IPS DF 4.7 (cell line): ENCODE results near the gene CEP131.

Experiments
- DNase-seq: peaks from one replicate; pipeline ENCODE4 v3.0.0-alpha.2; 2013; ENCODE audit warnings: low spot score; ENCODE audit errors: extremely low read depth

The CEP131 gene

DNA sequence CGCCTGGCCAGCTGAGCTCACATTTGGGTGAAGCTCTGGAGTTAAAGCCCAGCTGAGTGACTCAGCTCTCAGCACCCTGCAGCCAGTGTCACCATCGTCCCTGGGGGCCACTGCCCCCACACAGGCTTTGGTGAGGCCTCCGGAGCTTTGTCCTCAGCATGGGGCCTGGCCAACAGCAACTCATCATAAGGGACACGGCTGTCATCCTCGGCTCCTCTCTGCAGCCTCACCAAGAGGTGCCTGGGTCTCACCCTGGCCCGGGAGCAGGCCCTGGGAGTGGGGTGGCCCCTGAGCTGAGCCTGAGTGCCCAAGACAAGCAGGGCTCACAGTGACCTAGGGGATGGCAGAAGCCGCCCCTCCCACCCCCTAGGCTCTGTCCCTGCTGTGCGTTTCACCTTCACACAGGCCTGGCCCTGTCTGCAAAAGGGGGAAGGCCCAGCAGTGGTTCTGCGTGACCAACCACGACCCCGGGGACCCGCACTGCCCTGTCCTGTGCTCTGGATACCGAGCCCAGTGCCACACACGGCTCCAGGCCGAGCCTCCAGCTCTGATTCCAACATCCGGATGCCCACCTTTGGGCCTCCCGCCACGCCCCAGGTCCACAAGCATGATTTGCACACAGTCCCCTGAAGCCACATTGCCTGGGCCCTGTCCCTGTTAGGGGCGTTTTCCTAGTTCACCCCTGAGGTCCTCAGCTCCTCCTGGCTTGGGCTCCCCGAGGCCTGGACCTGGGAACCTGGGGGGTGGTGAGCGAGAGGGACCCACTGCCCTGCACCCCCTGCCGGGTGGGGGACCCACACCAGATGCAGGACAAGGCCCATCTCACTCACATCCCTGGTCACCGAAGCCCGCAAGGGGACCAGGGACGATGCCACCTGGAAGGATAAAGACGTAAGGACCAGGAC, 34.9 kb downstream of the CEP131 start:
- no peak for DNase-seq

DNA sequence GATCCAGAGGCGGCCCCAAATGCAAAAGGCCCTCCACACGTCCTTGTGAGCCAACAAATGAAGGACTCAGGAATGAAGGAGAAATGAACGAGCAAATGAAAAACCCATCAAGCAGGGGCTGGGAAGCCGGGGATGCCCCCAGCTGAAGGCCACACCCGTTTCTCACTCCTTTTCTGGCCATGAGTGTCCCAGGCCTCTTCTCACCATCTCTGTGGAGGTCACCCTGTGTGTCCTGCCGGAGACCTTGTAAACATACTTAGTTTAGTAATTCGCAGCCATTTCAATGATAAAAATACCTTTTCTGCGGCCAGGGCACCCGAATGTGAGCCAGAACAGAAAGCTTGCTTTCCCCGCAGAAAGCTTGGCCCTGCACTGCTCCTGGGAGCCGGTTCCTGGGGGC, 35.6 kb downstream of the CEP131 start:
- DNase-seq = no peak

DNA sequence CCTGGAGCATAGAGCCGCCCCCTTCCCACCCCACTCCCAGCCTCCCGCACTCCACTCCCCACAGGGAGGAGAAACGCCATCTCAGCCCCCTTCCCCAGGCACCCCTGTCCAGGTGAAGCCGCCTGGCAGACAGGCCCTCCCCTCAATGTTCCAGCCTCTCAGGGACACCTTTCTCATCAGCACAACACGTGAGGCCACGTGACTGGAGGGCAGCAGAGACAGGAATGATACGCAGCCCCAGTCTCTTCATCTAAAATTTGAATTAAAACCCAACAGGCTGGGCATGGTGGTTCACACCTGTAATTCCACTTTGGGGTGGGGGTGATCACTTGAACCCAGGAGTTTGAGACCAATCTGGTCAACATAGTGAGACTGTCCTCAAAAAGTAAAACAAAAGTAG, 36.6 kb downstream of the CEP131 start:
- no peak for DNase-seq

DNA sequence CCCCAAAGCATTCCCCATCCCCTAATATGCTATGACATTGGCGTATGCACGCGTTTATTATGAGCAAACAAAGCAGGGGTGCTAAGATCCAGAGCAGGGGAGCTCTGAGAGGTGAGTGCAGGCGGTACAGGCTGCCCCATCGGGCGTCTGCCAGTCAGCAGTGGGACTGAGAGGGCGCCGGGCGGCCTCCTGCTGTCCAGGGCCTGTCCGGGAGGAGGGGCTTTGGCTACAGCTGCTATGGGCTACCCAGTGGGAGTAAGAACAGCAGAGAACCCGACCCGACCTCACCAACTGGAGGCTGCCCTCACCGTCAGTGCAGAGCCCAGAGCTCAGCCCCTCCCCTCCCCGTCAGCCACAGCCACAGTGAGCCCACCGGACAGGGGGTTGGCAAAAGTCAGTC, 38.2 kb downstream of the CEP131 start:
- no peak for DNase-seq

DNA sequence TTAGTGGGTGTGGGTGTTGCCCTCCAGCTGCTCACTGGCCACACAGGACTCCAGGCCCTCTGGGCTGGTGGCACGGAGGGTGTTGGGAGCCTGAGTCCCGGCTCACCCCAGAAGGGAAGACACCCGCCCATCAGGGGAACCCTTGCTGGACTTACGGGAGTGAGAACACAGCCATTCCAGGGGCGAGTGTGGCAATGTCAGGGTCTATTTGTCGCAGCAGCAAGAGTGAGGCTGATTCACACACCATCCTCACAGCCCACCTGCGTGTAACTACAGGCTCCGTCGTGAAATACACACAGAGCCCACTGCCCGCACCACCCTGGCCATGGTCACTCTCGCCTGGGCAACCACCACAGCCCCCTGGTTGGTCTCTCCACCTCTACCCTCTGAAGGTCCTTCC, 39.0 kb downstream of the CEP131 start:
- DNase-seq = no peak

DNA sequence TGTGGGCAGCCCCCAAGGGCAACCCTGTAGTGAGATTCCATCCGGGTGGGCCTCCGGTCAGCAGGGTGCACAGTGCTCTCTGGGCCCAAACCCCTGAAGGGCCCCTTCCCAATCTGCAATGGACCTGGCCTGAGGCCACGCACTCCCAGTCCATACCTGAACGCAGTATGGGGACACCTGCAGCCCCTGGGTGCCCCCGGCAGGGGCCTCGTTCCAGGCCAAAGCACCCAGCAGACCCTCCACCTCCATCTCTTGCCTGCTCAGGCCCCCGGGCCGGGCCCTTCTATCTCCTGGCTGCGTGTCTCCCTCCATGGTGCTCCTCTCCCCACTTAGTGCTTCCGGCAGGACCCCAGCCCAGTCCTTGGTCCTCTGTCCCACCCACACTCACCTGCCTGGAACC, 39.4 kb downstream of the CEP131 start:
- no peak for DNase-seq

DNA sequence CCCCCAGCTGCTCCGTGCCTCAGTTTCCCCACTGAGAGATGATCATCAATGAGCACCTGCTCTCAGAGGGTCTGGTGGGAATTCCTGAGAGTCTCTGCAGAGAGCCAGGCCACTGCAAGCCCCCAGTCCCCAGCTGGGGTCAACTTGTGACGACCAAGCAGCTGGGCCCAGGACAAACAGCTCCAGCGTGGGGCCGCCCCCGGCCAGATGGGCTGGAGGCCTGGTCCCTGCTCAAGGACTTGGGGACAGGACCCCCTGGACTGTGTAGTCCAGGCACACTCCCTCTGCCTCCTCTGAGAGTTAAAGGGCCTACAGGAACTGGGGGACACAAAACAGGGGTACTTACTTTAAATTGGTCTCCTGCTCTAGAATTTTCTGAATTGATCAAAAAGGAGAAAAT, 40.2 kb downstream of the CEP131 start:
- no peak for DNase-seq

DNA sequence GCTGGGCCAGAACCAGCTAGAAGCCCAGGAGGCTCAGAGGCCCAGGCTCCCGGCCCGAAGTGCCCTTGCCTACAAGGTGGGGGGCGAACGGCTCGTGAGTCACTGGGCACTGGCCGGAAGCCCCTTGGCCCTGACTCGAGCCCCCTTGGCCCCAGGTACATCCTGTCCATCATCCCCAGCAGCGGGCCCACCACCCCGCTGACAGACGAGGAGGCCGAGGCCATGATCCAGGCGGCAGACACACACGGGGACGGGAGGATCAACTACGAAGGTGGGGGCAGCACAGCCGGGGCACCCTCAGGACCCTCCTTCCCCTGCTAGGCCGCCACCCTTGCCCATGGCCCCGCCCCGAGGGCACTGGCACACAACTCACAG, 41.0 kb downstream of the CEP131 start:
- DNase-seq = no peak

DNA sequence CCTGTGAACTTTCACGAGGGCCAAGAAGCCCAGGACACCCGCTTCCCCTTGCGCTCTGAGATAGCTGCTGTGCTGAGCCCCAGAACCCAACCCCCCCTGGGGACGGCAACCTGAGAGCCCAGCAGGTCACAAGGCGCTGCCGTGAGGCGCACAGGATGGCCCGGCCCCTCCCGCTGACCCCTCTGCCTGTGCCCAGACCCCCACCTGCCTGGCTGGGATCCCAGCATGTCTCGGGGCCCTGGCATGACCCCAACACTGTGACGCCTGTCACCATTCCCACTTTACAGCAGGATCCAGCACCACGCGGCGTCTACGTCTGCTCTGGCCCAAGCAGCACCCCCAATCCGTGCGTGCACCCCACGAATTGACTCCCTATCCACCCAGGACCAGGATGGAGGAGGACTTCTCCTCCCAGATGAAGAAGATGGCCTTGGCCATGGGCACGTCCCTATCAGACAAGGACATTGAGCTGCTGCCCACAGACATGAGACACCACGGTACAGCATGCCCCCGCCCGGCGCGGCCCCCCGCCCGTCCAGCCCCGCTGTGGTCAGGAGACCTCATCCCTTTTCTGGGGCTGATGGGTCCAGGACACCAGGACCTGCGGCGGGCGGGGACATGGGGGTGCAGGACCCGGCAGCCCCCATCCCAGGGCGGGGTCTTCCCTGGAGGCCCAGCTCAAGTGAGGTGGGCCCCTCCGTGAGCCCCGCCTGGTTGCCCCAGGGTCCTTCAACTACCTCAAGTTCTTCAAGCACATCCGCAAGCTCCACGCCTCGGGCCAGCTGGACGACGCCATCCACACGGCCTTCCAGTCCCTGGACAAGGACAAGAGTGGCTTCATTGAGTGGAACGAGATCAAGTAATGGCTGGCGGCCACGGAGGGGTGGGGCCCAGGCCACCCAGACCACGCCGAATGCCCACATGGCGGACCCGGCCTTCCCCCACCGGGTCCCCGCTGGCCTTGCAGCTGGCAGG, 41.6 kb downstream of the CEP131 start:
- no peak for DNase-seq

DNA sequence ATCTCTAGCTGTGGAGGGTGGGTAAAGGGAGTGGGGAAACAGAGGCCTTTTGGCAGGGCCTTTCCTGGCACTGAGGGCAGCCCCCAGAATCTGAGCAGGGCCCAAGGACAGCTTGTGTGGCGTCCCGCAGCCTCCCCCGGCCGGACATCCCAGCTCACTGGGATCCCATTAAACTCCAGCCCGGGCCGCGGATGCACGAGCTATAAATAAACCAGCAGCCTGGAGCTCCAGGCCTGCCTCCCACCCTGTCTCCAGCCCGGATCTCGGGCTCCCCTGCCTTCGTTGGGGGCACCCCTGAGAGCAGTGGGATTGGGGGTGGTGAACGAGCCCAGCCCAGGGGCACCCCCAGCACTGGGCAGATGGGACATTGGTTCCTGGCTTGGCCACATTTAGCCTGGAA, 42.9 kb downstream of the CEP131 start:
- no peak for DNase-seq

DNA sequence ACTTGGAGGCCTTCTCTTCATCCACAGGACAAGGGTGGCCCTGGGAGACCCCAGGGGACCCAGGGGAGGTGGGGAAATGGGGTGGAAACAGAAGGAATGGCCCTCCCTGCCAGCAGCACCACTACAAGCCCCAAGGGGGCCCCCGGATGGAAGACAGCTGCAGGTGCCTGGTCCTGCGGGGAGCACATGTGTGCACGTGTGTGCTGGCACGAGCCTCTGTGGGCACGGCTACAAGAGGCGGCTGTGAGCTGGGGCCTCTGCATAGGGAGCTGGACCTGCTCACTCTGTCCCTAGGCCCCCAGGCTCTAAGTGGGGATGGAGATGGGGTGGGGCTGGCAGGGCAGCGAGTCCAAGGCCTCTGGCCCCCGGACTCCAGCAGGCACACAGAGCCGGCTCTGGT, 43.5 kb downstream of the CEP131 start:
- DNase-seq = no peak

DNA sequence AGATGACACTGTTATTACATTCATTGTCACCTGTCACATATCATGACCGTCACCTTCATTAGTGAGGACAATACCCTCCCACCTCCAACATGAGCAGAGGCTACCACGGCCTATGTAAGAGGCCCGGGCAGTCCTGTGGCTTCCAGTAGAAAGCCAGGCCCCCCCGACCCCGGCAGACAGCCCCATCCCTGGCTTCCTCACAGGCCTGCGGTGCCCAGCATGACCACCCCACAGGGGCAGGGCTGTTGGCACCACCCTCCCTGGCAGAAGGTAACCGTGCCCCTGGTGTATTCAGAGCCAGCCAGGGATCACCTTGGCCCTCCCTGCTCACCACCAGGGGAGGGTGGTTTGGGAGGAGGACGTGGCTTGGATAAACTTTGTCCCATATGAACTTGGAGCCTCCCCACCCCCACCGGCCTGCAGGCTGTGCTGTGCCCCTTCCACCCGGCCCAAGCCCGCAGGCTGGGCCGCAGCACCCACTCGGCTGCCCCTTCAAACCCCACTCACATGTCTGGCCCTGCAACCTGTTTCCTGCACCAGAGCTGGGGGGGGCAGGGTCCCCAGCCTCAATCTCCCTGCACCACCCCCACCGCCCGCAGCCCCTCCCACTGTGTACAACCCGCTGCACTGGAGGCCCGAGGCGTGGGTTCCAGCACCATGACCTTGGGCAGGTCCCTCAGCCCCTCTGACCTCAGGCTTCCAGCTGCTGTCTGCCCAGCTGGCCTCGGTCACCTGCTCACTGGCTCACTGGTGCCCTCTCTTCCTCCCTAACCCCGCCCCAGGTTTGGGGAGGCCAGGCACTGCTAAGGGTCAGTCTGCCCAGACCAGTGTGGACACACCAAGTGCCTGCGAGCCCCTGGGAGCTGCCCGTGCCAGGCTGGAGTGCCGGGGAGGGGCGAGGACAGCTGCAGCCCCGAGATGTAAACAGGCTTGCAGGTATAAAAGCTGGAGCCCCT, 44.4 kb downstream of the CEP131 start:
- DNase-seq = no peak

DNA sequence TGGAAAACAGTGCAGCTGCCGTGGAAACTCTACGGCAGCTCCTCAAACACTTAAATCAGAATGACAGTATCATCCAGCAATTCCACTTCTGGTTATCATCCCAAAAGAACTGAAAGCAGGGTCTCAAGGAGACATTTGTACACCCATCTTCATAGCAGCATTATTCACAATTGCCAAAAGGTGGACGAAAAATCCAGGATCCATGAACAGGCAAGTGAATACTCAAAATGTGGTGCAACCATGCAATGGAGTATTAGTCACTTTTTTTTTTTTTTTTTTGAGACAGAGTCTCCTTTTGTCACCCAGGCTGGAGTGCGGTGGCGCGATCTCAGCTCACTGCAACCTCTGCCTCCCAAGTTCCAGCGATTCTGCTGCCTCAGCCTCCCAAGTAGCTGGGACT, 46.1 kb downstream of the CEP131 start:
- no peak for DNase-seq

DNA sequence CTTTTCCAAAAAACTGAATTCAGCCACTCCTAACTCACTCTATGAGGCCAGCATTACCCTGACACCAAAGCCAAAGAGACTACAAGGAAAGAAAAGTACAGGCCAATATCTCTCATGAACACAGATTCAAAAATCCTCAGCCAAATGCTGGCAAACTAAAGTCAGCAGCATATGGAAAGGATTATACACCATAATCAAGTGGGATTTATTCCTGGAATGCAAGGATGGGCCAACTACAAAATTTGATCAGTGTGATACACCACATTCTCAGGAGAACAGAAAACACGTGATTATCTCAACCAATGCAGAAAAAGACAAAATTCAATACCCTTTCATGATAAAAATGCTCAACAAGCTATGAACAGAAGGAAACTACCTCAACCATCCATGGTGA, 49.0 kb downstream of the CEP131 start:
- no peak for DNase-seq

DNA sequence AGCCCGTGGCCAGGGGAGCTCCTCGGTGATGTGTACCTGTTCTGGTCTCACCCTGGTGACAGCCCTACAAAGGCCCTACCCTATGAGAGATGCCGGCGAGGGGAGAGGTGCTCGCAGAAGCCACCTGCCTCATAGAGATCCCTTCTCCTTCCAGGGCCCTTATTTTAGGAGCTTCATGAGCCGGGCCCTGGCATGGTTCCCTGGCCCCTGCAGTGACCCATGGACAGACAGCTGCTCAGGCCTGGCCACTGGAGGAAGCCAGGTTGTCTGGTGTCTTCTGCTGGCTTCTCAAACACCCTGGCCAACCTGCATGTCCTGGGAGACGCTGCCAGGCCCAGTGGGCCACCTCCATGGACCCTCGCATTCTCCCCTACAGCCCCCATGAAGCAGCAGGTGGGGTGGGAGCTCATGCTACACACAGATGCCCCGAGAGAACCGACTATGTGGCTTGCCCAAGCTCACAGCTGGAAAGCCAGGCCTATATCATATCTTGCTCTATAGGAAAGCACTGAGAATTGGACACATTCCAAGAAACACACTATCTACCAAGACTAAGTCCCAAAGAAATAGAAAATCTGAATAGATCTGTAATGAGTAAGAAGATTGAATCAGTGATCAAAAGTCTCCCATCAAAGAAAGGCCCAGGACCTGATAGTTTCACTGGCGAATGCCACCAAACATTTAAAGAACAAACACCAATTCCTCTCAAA, 49.6 kb downstream of the CEP131 start:
- DNase-seq = no peak

DNA sequence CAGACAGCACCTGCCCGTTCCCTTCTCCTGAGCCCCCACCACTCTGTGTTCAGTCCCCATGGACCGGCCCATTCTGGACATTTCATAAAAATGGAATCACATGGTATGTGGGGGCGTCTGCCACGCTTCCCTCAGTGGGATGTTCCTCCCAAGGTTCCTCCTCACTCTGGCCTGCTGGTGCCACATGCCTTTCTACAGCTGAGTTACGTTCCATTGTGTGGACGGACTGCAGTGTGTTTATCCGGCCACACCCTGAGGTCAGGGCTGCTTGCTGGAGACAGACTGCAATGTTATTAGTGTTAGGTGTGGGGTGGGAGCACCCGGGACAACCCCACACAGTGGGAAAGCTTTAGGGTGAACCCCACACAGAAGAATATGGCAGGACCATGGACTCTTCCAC, 50.8 kb downstream of the CEP131 start:
- DNase-seq = no peak

DNA sequence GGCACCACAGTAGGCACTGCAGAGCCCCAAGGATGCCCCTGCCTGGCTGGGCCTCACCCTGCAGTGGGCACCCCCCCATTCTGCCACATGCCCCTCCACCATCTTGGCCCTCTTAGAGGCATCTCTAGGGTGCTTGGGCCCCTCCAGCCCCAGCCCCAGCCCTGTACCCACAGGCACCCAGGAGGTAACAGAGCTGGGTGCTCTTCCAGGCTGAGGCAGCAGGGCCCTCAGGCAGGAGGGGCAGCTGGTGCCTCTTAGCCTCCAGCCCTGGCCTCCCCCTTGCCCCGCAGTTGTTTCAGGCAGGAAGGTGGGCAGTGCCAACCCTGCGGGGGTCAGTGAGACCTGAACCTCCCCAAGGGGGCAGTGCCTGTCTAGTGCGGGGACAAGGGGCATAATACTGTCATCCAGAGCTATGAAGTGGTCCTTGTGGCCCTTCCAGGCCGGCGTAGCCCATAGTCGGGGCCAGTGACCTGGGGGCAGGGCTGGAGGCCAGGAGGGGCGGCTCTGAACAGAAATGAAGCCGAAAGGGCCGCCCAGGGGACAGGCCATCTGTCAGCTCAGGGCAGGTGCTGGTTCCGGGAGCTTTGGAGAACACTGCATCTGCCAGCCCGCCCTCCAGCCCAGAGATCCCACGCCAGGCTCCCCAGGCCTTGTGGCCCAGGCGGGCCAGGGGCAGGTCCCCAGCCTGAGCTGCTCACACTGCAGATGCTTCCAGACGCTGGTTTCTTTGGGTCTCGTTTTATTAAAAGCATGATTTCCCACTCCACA, 51.9 kb downstream of the CEP131 start:
- DNase-seq = no peak

DNA sequence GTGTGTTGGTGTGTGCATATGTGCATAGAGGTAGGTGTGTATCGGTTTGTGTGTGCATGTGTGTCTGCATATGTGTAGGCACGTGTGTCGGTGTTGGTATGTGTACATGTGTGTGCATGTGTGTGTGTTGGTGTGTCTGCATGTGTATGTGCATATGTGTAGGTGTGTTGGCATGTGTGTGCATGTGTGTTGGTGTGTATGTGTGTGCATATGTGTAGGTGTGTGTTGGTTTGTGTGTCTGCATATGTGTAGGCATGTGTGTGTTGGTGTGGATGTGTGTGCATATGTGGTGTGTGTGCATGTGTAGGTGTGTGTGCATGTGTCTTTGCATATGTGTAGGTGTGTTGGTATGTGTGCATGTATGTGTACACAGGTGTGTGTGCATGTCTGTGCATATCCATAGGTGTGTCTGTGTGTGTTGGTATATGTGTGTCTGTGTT, 52.9 kb downstream of the CEP131 start:
- DNase-seq = no peak

DNA sequence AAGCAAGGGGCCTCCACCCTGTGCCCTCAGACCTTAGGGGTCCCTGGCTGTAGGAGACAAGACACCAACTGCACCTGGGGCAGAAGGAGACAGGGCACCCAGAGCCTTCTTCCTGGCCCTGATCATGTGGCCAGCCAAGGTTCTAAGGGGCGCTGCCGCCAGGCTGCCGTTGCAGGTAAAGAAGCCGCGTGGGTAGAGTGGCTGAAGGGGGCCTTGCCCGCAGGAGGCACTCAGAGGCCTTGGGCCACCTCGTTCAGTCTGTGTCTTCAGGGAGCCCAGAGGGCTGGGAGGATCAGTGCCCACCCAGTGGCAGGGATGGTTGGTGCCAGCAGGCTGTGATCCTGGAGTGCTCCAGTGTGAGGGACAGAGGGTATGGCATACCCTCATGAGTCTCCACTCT, 55.1 kb downstream of the CEP131 start:
- no peak for DNase-seq

DNA sequence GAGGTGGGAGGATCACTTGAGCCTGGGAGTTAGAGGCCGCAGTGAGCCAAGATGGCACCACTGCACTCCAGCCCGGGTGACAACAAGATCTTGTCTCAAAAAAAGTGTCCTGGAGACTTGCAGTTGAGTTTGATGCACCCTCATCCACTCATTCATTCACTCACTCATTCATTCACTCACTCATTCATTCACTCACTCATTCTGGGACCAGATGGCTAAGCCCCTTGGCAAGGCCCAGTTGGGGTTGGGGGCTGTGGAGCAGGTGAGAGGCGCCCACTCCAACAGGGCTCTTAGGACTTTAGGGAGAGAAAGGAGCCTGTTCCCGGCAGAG, 55.6 kb downstream of the CEP131 start:
- DNase-seq = no peak
